ENCODE results near the gene NHLRC1.

NHLRC1 gene

DNA sequence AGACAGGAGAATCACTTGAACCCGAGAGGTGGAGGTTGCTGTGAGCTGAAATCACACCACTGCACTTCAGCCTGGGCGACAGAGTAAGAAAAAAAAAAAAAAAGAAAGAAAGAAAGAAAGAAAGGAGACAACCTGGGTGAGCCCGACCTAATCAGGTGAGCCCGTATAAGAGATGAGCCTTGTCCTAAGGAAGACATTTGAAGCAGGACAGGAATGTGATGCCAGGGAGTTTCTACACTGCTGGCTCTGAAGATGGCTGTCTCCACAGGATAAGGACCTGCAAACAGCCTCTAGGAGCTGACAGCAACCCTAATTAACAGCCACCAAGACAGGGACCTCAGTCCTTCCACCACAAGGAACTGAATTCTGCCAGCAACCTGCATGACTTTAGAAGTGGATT lies 41.9 kb downstream of the NHLRC1 start:
- no peak for DNase-seq

DNA sequence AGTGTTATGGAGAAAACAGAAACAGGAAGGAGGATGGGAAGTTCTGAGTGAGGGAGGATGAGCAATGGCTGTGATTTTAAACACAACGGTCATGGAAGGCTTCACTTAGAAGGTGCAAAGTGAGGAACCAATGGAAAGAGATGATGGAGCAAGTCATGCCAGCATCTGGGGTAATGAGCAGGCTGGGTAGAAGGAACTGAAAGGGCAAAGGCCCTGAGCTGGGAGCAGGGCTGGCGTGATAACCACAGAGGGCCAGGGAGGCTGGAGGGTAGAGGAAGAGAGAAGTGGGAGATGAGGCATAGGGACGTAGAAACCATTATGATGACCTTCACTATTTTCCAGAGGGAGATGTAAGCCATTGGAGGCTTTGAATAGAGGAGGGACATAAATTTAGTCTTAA lies 43.6 kb downstream of the NHLRC1 start:
- no peak for DNase-seq

DNA sequence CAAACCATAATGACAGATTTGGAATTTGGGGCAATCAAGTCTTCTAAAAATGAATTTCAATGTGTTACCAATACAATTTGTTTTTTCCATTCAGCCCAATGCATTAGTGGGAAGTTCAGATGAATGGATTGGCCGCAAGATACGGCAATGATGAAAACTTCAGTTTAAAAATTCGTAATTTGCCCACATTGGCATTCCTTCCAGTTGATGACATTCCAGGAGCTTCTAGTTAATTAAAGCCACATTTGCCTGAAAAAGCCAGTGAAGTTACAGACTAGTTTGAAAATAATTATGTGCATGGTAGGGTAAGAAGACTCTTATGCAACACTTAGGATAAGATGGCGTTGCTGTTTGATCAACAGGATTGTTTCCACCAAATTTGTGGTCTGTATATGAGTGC lies 46.2 kb downstream of the NHLRC1 start:
- no peak for DNase-seq

DNA sequence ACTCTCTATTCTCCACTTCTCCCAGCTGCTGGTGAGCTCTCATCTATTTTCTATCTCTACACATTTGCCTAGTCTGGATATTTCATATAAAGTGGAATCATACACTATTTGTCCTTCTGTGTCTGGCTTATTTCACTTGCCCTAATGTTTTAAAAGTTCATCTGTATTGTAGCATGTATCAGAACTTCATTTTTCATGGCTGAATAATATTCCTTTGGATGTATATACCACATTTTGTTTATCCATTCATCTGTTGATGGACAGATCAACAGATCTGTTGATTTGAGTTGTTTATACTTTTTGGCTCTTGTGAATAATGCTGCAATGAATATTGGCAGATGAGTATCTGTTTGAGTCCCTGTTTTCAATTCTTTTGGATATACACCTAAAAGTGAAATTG lies 49.6 kb downstream of the NHLRC1 start:
- DNase-seq = no peak

DNA sequence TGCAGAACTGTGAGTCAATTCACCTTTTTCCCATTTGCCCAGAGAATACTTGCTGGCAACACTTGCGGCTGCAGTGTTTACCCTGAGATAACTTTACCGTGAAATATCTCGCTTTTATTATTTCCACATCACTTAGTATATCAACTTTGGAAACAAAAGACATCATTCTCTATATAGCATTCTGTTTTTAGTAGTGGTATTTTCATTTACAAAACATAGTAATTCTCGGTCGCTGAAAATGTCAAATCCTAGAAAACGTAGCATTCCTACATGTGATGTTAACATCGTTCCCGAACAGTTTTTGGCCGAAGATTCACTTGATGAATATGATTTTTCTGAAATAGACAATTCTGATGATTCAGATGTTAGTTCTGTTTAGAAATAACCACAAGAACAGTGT lies 52.0 kb downstream of the NHLRC1 start:
- DNase-seq = no peak

All from NCI-H187 (cell line).